HEK293T (cell line): ENCODE measurements around the gene PLEKHH1.
A peak's percentile ranks its signal among the peaks of the same experiment; 100 is the strongest.
"Not testable (repeated sequence)": the region's sequence is repeated elsewhere in the genome, so short reads cannot be mapped to it uniquely, and the experiment has no call there.

ENCODE experiments used
- CTCF ChIA-PET: fragments of 350-600 bp; formaldehyde crosslinking; extraction: SDS; loops from one replicate; lab custom pipeline; 2021; ENCODE audit warnings: antibody characterized with exemption, inconsistent platforms; lab: Yijun Ruan, JAX
- POLR2A ChIA-PET: fragments of 350-600 bp; formaldehyde crosslinking; extraction: SDS; loops from one replicate; lab custom pipeline; 2020; ENCODE audit warnings: antibody characterized with exemption, inconsistent platforms; lab: Yijun Ruan, JAX
- DNase-seq: peaks from one replicate; pipeline ENCODE4 v3.0.0; 2012; ENCODE audit warnings: mixed read lengths; ENCODE audit errors: extremely low spot score
- ARNT ChIP-seq: fragments of 450-650 bp; IDR thresholded peaks from 2 replicates; pipeline ENCODE4 v1.6.1; 2017; ENCODE audit warnings: mild to moderate bottlenecking
- BHLHE40 ChIP-seq: fragments of 450-650 bp; IDR thresholded peaks from 2 replicates; pipeline ENCODE4 v1.6.1; 2016; ENCODE audit warnings: mild to moderate bottlenecking, moderate library complexity, borderline replicate concordance
- CTBP1 ChIP-seq: fragments of 450-650 bp; IDR thresholded peaks from 2 replicates; pipeline ENCODE4 v1.6.1; 2016; ENCODE audit warnings: borderline replicate concordance
- ELF4 ChIP-seq: fragments of 450-650 bp; IDR thresholded peaks from 2 replicates; pipeline ENCODE4 v1.6.1; 2017; ENCODE audit warnings: antibody characterized with exemption
- FOXA1 ChIP-seq: fragments of 450-650 bp; IDR thresholded peaks from 2 replicates; pipeline ENCODE4 v1.6.1; 2016; ENCODE audit warnings: mild to moderate bottlenecking
- FOXK2 ChIP-seq: fragments of 450-650 bp; IDR thresholded peaks from 2 replicates; pipeline ENCODE4 v1.6.1; 2016; ENCODE audit warnings: mild to moderate bottlenecking
- FOXM1 ChIP-seq: fragments of 450-650 bp; IDR thresholded peaks from 2 replicates; pipeline ENCODE4 v1.6.1; 2017; ENCODE audit warnings: mild to moderate bottlenecking, borderline replicate concordance
- HDGF ChIP-seq: fragments of 450-650 bp; IDR thresholded peaks from 2 replicates; pipeline ENCODE4 v1.6.1; 2017; ENCODE audit warnings: antibody characterized with exemption, borderline replicate concordance
- L3MBTL2 ChIP-seq: fragments of 450-650 bp; conservative IDR thresholded peaks from 2 replicates; pipeline ENCODE4 v1.6.1; 2016; ENCODE audit warnings: mild to moderate bottlenecking
- LEF1 ChIP-seq: fragments of 450-650 bp; IDR thresholded peaks from 2 replicates; pipeline ENCODE4 v1.6.1; 2017; ENCODE audit warnings: mild to moderate bottlenecking, borderline replicate concordance
- NFRKB ChIP-seq: fragments of 450-650 bp; IDR thresholded peaks from 2 replicates; pipeline ENCODE4 v1.6.1; 2016; ENCODE audit warnings: mild to moderate bottlenecking, moderate library complexity
- SP1 ChIP-seq: fragments of 450-650 bp; IDR thresholded peaks from 2 replicates; pipeline ENCODE4 v1.6.1; 2017
- SUZ12 ChIP-seq: fragments of 450-650 bp; IDR thresholded peaks from 2 replicates; pipeline ENCODE4 v1.6.1; 2016; ENCODE audit warnings: mild to moderate bottlenecking
- TARDBP ChIP-seq: fragments of 450-650 bp; IDR thresholded peaks from 2 replicates; pipeline ENCODE4 v1.6.1; 2016
- ZNF384 ChIP-seq: fragments of 450-650 bp; IDR thresholded peaks from 2 replicates; pipeline ENCODE4 v1.6.1; 2016
- TF ChIP-seq, protein P1 (sequence below): fragments of 450-650 bp; IDR thresholded peaks from 2 replicates; pipeline ENCODE4 v1.6.1; 2016

PLEKHH1 gene

DNA sequence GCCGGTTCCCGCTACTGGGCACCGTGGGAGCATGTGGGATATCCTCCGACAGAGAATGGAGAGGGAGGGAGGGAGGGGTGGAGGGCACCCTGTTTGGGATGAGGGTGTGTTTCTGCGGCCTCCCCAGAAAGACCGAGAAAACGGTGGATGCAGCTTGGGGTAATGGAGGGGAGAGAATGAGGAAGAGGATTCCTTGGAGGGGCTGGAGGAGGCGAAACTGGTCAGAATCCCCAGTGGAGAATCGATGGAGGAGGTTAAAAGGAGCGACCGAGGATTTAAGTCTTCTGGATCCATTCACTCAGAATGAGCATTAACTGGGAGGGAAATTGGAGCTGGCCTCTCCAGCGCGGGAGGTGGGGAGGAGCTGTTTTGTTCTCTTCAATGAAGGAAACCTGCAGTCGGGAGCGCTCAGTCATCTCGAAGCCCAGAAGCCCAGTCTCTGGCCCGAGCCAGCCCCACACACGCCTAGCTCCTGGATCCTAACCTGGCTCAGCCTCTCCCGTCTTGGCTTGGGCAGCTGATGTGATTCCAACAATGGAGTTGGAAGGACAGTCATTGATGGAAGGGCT is 87.2 kb downstream of the PLEKHH1 start:
- ChIA-PET CTCF (interaction anchor here (0.6 to 2.2 kb wide), 9 partner anchors 14 to 84 kb away, joined by 3 to 27 read pairs (median 4); partner anchors contain the start of gene PIGH), POLR2A (interaction anchor here (0.7 to 4.8 kb wide), 12 partner anchors 9 to 78 kb away, joined by 3 to 21 read pairs (median 4); partner anchors contain the start of genes PIGH and RDH11)
- no peak for TF ChIP-seq NFRKB
- TF ChIP-seq, protein P1, sequence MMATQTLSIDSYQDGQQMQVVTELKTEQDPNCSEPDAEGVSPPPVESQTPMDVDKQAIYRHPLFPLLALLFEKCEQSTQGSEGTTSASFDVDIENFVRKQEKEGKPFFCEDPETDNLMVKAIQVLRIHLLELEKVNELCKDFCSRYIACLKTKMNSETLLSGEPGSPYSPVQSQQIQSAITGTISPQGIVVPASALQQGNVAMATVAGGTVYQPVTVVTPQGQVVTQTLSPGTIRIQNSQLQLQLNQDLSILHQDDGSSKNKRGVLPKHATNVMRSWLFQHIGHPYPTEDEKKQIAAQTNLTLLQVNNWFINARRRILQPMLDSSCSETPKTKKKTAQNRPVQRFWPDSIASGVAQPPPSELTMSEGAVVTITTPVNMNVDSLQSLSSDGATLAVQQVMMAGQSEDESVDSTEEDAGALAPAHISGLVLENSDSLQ = no peak
- no peak for TF ChIP-seq TARDBP
- no peak for TF ChIP-seq ARNT
- TF ChIP-seq CTBP1 = no peak
- no peak for TF ChIP-seq HDGF
- TF ChIP-seq ZNF384 = no peak
- no peak for TF ChIP-seq FOXK2
- peak; percentile 26 for DNase-seq

DNA sequence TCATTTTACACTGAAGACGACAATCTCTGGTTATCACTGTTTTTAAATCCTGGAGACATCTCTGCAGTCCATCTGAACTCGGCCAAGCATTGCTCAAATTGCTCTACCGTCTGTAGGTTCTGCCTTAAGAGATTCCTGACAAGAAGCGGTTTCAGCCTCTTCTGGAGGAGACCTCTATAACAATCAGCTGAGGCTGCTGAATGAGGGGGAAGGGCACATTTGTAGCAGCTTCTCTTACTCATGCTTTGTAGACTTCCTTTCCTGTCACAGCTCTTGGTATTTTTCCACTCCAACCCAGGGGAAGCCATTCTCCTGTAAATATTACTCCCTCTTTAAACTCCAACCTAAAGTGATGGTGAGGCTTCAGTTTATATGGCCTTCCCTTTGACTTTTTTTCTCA is 89.6 kb downstream of the PLEKHH1 start:
- POLR2A ChIA-PET = interaction anchor here (0.7 to 4.8 kb wide), 4 partner anchors 12 to 73 kb away, joined by 3 to 21 read pairs (median 4); partner anchors contain the start of genes PIGH and RDH11
- peak; percentile 32 for DNase-seq
- TF ChIP-seq, protein P1 = no peak
- TF ChIP-seq NFRKB (no peak), SP1 (no peak), ARNT (no peak), ZNF384 (no peak), SUZ12 (no peak), ELF4 (no peak), FOXA1 (no peak), HDGF (no peak), FOXM1 (no peak), L3MBTL2 (no peak), FOXK2 (no peak), LEF1 (no peak), CTBP1 (no peak)
- CTCF ChIA-PET = interaction anchor here (0.8 to 1.0 kb wide), 2 partner anchors 44 to 81 kb away, joined by 3 to 11 read pairs; no protein-coding TSS in a partner anchor

DNA sequence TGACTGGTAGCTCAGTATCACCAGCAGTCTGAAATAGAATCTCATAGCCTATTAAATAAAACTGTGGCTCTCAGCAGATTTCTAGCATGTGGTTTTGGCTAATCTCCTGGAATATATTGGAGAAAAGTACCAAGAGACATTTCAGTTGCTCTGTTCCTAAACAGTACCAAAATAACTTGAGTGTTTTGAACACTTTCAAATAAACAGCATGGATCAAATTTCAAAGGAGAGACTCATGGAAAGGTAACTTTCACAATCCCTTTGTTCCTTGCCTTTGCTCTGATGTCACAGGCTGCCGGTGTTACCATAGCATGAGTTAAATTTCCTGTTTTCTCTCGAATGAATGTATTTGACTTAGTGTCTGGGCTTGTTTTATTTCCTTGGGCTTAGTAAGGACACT is 90.0 kb downstream of the PLEKHH1 start:
- DNase-seq = no peak
- POLR2A ChIA-PET = interaction anchor here (0.7 to 4.8 kb wide), 4 partner anchors 11 to 72 kb away, joined by 3 to 21 read pairs (median 4); partner anchors contain the start of genes PIGH and RDH11
- CTCF ChIA-PET = interaction anchor here (0.8 to 1.0 kb wide), 2 partner anchors 44 to 81 kb away, joined by 3 to 11 read pairs; no protein-coding TSS in a partner anchor
- TF ChIP-seq NFRKB = no peak
- TF ChIP-seq BHLHE40 = no peak
- no peak for TF ChIP-seq HDGF
- no peak for TF ChIP-seq FOXA1
- no peak for TF ChIP-seq ARNT
- TF ChIP-seq CTBP1 = no peak
- no peak for TF ChIP-seq FOXK2
- TF ChIP-seq ELF4 = no peak
- no peak for TF ChIP-seq ZNF384
- TF ChIP-seq LEF1 = no peak
- no peak for TF ChIP-seq SP1
- TF ChIP-seq SUZ12 = no peak
- no peak for TF ChIP-seq FOXM1
- TF ChIP-seq TARDBP = no peak
- TF ChIP-seq, protein P1 = no peak
- no peak for TF ChIP-seq L3MBTL2

DNA sequence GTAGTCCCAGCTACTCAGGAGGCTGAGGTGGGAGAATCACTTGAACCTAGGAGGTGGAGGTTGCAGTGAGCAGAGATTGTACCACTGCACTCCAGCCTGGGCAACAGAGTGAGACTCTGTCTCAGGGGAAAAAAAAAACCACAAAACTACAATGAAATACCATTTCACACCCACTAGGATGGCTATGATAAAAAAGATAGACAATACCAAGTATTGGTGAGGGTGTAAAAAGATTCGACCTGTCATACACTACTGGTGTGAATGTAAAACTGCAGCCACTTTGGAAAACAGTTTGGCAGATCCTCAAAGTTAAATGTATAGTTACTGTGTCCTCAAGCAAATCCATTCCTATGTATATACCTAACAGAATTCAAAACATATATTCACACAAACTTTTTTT is 93.0 kb downstream of the PLEKHH1 start:
- DNase-seq, POLR2A ChIA-PET, CTCF ChIA-PET: not testable (repeated sequence)

DNA sequence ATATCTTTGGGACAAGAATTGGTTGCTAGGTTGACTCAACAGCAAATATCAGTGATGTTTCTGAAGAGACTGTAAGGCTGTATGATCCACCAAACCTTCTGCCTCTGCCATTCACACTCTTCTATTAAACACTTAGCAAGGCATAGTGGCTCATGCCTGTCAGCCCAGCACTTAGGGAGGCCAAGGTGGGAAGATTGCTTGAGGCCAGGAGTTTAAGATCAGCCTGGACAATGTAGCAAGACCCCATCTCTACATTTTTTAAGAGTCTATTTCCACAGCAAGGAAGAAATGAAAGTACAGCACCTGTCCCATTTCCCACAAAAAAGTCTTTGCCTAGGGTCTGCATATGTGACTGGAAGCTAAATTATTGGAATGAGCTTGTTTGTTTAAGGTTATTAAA is 94.4 kb downstream of the PLEKHH1 start:
- ChIA-PET POLR2A (interaction anchor here (1.6 kb wide), 1 partner anchor 27 kb away, joined by 4 read pairs; the partner anchor contains the start of gene PIGH), CTCF (no interaction called here)
- TF ChIP-seq TARDBP = no peak
- TF ChIP-seq ARNT = no peak
- no peak for TF ChIP-seq L3MBTL2
- TF ChIP-seq ZNF384 = no peak
- TF ChIP-seq LEF1 = no peak
- TF ChIP-seq FOXA1 = no peak
- TF ChIP-seq, protein P1 = no peak
- no peak for TF ChIP-seq SUZ12
- TF ChIP-seq FOXK2 = no peak
- TF ChIP-seq BHLHE40 = no peak
- no peak for TF ChIP-seq NFRKB
- no peak for TF ChIP-seq HDGF
- TF ChIP-seq ELF4 = no peak
- TF ChIP-seq SP1 = no peak
- no peak for TF ChIP-seq CTBP1
- no peak for TF ChIP-seq FOXM1
- DNase-seq = no peak

DNA sequence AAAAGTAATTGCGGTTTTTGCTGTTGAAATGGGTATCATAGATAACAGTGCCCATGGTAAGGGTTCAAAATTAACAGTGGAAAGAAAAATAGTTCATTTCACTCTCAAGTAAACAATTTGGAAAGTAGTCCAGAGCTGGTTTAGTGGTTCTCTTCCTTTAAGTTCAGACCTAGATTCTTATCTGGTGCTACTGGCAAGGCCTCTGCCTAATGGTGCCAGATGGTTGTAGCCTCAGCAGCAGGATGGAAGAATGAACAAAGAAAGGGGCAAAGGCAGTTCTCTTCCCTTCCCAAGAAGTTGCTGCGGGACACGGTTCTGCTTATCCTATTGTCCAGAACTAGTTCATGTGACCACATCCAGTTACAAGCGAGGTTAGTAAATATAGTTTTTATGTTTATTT is 97.1 kb downstream of the PLEKHH1 start:
- TF ChIP-seq SP1 = no peak
- no peak for TF ChIP-seq ZNF384
- no peak for TF ChIP-seq ELF4
- TF ChIP-seq TARDBP = no peak
- no peak for TF ChIP-seq HDGF
- no peak for TF ChIP-seq L3MBTL2
- TF ChIP-seq, protein P1 = no peak
- no peak for TF ChIP-seq FOXK2
- TF ChIP-seq LEF1 = no peak
- TF ChIP-seq NFRKB = no peak
- TF ChIP-seq FOXA1 = no peak
- no peak for TF ChIP-seq SUZ12
- no peak for TF ChIP-seq CTBP1
- TF ChIP-seq FOXM1 = no peak
- POLR2A ChIA-PET = no interaction called here
- no peak for DNase-seq
- CTCF ChIA-PET = no interaction called here
